ENCODE results near the gene SLC30A1. TPM values are rescaled to one million over a fixed set of nuclear protein-coding genes. Genes with fewer than 3 reads are reported as not detected.

The SLC30A1 gene
- total RNA-seq, 2 donors from 2014 or later, result 10.5 to 13.1 TPM

- Histone ChIP-seq H3K4me1 (peaks cover 0 to 8% of the 10 kb centered on the region in 2 donors), H3K9me3 (no peaks in the 10 kb centered on the region), H3K27ac (no peak overlapping the region), H3K4me3 (no peak overlapping the region), H3K36me3 (no peaks in the 10 kb centered on the region), H3K27me3 (no peaks in the 10 kb centered on the region)
- DNase-seq (ENCODE audit: low spot score), result no peak
- no peak for TF ChIP-seq CTCF (IDR thresholded peaks at IDR 0.05)
Observed at GRCh38 chr1:211621447-211622198, 42.7 kb upstream of the SLC30A1 start.

- Histone ChIP-seq H3K27ac (no peak overlapping the region), H3K27me3 (no peaks in the 10 kb centered on the region), H3K9me3 (no peaks in the 10 kb centered on the region), H3K4me3 (no peak overlapping the region), H3K36me3 (no peaks in the 10 kb centered on the region), H3K4me1 (peaks cover 0 to 15% of the 10 kb centered on the region in 2 donors)
- DNase-seq (ENCODE audit: low spot score), result no peak
- TF ChIP-seq CTCF (IDR thresholded peaks at IDR 0.05), result no peak
Observed at GRCh38 chr1:211620097-211620496, 41.1 kb upstream of the SLC30A1 start.

GRCh38 chr1:211619033-211619996 is 40.4 kb upstream of the SLC30A1 start:
- H3K4me3 ChIP-seq, result no peak overlapping the region
- no peaks in the 10 kb centered on the region for H3K27me3 ChIP-seq
- H3K27ac ChIP-seq, result no peak overlapping the region
- peaks cover 0 to 16% of the 10 kb centered on the region in 2 donors for H3K4me1 ChIP-seq
- no peaks in the 10 kb centered on the region for H3K36me3 ChIP-seq
- DNase-seq (ENCODE audit: low spot score), result no peak
- no peaks in the 10 kb centered on the region for H3K9me3 ChIP-seq
- no peak for TF ChIP-seq CTCF (IDR thresholded peaks at IDR 0.05)

GRCh38 chr1:211616965-211617297 is 38.0 kb upstream of the SLC30A1 start:
- Histone ChIP-seq H3K4me1 (peaks cover 0 to 36% of the 10 kb centered on the region in 2 donors), H3K27me3 (no peaks in the 10 kb centered on the region), H3K9me3 (no peaks in the 10 kb centered on the region), H3K4me3 (no peak overlapping the region), H3K27ac (peak overlapping the region; percentile 36 to 67), H3K36me3 (no peaks in the 10 kb centered on the region)
- no peak for DNase-seq (ENCODE audit: low spot score)
- no peak for TF ChIP-seq CTCF (IDR thresholded peaks at IDR 0.05)

GRCh38 chr1:211616231-211616964 is 37.4 kb upstream of the SLC30A1 start:
- no peak for TF ChIP-seq CTCF (IDR thresholded peaks at IDR 0.05)
- Histone ChIP-seq H3K9me3 (no peaks in the 10 kb centered on the region), H3K4me1 (peaks cover 0 to 36% of the 10 kb centered on the region in 2 donors), H3K27ac (peak overlapping the region; percentile 36 to 67), H3K36me3 (no peaks in the 10 kb centered on the region), H3K4me3 (no peak overlapping the region), H3K27me3 (no peaks in the 10 kb centered on the region)
- DNase-seq (ENCODE audit: low spot score), result peak; percentile 86
